NCI-H2029 treated with DMSO at 0.1 percent for 48 hours (cell line): ENCODE measurements around the gene TMX1.

Experiments used
- DNase-seq: peaks from one replicate; lab custom pipeline; 2025; lab: John Stamatoyannopoulos, UW

The TMX1 gene

GRCh38 chr14:51242545-51243490 lies 2.8 kb downstream of the TMX1 start:
- DNase-seq: no peak

DNA sequence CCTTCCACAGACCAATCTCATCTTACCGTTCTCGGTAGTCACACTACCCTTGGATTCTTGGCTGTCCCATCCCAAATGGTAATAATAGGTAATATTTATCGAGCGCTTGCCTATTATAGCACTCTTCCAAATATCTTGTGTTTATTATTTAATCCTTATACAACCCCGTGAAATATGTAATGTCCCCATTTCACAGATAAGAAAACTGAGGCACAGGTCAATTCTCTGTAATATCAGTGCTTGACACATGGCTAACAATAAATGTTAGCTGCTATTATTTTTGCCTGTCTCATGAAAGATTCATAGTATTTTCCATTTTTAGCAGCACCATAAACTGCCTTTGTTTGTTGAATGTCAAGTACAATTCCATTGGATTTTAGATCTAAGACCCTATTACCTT lies 4.5 kb downstream of the TMX1 start:
- DNase-seq: no peak

GRCh38 chr14:51246032-51246431 lies 6.0 kb downstream of the TMX1 start:
- DNase-seq: no peak

DNA sequence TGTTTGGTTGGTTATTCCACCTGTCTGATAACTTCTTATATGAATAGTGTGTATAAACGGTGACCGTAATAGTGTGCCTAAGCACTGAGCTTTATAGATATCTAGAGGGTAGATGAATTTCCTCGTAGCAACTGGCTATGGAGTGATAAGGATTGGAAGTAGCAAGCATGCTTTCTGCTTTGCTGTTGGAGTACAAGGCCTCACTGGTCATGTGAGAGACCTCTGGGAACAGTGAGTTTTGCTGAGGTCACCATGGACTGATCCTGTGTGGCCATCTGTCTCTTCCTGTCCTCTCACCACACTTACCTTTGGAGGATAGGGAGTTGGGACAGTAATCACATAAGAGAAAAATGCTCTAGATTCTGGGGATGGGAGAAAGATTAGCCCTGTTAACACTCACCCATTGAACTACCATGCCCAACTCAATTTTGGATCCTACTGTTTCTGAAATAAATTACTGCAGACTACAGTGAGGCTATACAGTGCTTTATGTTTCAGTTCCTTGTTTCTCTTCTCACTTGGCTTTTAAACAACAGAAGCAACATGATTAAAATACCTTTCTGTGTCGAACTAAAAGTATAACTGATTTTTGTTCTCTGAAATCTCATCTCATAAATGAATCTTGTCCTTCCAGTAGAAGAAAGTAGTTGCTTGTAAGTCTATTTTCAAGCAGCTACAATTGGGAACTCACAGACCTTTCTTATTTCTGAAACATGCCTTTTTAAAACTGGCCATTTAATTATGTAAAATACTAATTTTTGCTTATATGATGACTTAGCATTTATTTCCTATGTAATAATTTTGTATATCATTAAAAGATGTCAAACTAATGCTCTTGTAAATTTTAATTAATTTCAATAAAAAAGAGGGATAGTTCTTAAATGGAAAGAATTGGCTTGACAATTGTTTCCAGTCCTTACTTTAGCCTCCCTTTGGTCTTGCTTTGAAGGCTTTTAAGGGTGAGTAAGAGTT lies 8.3 kb downstream of the TMX1 start:
- DNase-seq: no peak

GRCh38 chr14:51251486-51251885 lies 11.4 kb downstream of the TMX1 start:
- DNase-seq: no peak

GRCh38 chr14:51253880-51254279 lies 13.8 kb downstream of the TMX1 start:
- no peak for DNase-seq

DNA sequence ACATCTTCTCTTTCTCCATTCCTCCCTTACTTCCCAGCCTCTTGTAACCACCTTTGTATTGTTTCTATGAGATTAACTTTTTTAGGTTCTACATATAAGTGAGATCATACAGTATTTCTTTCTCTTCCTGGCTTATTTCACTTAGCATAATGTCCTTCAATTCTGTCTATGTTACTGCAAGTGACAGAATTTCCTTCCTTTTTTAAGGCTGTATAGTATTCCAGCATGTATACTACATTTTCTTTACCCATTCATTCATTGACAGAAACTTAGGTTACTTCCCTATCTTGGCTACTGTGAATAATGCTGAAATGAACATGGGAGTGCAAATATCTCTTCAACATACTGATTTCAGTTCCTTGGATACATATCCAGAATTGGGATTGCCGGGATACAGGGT lies 18.2 kb downstream of the TMX1 start:
- DNase-seq: no peak

- no peak for DNase-seq
These were observed 18.7 kb downstream of the TMX1 start for GRCh38 chr14:51258788-51259187.

DNA sequence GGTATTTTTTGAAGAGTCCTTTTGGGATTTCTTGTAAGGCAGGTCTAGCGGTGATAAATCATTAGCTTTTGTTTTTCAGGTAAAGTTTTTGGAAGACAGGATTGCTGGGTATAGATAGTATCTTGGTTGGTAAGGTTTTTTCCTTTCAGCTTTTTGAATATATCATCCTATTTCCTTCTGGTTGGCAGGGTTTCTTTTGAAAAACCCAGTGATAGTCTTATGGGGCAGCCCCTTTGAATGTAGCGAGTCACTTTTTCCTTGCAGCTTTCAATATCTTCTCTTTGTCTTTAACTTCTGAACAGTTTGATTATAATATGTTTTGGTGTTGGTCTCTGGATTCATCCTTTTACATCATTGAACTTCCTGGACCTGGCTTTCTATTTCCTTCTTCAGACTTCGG lies 20.2 kb downstream of the TMX1 start:
- no peak for DNase-seq

DNA sequence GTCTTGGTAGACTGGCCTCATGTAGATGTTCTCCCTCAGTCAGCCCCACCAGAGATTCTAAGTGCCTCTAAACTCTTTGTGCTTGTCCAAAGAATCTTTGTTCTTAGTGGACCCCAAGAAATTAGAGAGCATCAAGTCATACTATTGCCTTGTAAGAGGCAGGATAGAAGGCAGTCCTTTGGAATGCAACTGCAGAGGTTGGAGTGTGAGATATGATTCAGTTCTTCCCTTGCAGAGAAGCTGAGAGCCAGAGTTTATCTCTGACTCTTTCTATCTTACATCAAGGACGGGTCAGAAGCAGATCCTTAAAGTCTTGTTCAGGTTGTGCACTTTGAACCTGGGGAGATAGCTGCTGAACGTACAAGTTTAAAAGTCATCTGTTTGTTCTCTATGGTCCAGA lies 21.1 kb downstream of the TMX1 start:
- DNase-seq: no peak

DNA sequence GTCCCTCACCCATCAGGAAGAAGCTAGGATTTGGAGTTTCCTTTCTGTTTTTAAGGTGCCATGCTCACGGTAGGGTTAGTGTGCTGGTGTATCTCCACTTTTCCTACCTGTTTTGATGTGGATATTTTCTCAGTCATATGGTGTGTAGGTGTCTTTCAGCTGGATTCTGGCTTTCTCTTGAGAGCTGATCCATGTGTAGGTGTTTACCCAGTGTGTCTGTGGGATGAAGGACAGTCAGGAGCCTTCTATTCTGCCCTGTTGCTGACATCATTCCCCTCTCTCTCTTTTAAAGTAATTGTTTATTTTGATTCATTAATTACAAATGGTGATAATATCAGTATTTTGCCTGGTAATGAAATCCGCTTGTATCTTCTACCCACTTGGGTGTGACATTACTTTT lies 22.8 kb downstream of the TMX1 start:
- no peak for DNase-seq

DNA sequence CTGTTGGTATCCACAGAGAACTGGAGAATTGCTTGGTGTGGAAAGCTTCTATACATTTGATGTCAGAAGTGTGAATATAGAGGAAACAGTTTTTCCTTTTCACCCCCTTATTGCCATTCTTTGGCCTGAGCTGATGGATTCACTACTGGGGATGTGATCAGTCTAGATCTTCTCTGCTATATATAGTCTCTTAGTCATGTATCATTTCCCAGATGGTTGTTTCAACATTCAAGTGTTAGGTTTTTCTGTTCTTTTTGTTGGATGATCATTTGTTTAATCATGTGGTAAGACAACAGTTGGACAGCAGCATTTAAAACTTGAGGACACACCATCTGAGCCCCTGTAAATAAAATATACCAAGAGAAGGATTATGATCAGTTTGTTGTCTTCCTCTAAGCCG lies 29.6 kb downstream of the TMX1 start:
- no peak for DNase-seq

- DNase-seq: no peak
These were observed 36.6 kb downstream of the TMX1 start for GRCh38 chr14:51276605-51277004.

- DNase-seq: no peak
These were observed 37.8 kb downstream of the TMX1 start for GRCh38 chr14:51277753-51278415.

GRCh38 chr14:51282517-51282916 lies 42.5 kb downstream of the TMX1 start:
- DNase-seq: no peak

DNA sequence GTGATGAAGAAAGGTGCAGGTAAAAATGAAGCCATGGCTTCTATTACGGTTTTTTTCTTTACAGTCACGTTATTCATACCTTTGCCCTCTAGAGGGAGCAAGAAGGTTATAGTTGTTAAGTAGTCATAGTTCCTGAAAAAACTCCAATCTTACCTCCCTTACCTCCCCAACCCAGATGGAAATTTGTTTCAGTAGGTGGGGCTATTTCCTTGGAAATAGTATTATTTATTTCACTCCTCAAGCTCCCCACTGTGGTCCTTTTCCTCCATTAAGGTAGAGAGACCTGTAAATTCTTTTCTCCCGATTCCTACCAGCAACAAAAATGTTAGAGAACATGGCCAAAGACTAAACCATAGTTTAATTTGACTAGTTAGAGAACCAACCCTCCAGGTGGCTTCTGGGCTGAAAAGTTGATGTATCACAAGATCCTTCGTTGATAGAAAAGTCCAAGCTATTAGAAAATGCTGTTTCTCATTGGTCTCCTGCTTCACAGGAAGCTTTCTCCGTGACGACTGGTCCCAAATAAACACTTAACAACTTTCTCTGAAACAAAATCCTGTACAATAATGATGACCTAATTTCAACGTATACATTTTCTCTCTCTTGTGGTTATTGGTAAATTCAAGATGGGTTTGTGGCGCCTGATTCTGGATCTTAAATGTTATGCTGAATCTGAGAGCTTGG lies 43.5 kb downstream of the TMX1 start:
- DNase-seq: peak; percentile 78

- DNase-seq: no peak
These were observed 44.2 kb downstream of the TMX1 start for GRCh38 chr14:51284241-51284640.

GRCh38 chr14:51285120-51285519 lies 45.1 kb downstream of the TMX1 start:
- DNase-seq: no peak

- DNase-seq: no peak
These were observed 49.1 kb downstream of the TMX1 start for GRCh38 chr14:51289169-51289568.

DNA sequence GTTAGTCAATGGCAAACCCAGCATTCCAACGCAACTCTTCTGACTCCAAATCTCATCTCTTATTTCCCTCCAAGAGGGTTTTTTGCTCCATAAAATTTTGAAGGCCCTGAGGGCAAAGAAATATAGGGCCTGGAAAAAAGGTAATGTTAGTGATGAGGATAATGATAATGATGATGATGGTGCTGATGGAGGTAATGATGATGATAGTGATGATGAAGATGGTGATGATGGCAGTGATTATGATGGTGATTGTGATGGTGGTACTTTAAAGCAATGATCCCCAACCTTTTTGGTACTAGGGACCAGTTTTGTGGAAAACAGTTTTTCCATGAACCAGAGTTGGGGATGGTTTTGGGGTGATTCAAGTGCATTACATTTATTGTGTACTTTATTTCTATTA lies 50.1 kb downstream of the TMX1 start:
- no peak for DNase-seq

DNA sequence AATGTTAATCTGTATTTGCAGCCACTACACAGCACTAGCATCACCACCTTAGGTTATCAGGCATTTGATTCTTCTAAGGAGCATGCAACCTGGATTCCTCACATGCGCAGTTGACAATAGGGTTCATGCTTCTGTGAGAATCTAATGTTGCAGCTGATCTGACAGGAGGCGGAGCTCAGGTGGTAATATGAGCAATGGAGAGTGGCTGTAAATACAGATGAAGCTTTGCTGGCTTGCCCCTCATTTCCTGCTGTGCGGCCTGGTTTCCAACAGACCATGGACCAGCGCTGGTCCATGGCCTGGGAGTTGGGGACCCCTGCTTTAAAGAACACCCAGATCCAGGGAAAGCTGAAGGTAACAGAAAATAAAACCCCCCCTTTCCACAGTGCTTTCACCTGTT lies 51.0 kb downstream of the TMX1 start:
- DNase-seq: no peak
